A673 (cell line): Measurements from ENCODE around the gene DUSP11. TPM values are rescaled to one million over a fixed set of nuclear protein-coding genes. Genes with fewer than 3 reads are reported as not detected.

Experiments
- BruUV-seq: library from RNA; stranded (reverse); fragments of 400-500 nt; replicated peaks from 2 replicates; lab custom pipeline; 2021; lab: Mats Ljungman, UMichigan
- CTCF ChIA-PET: fragments of 300-600 bp; sonication (Branson Sonifier 250); formaldehyde crosslinking; loops from one replicate; lab custom pipeline; 2022; ENCODE audit warnings: antibody characterized with exemption; lab: Charles Lee
- POLR2A ChIA-PET: fragments of 300-600 bp; sonication (Branson Sonifier 250); formaldehyde crosslinking; loops from one replicate; lab custom pipeline; 2022; ENCODE audit warnings: antibody characterized with exemption; ENCODE audit not compliant: low non-redundant PET; lab: Charles Lee
- DNase-seq: peaks from one replicate; pipeline ENCODE4 v3.0.0-alpha.2; 2015; ENCODE audit warnings: low spot score
- H3K27ac ChIP-seq: fragments of 200-600 bp; sonication (generic); 2 replicates; pipeline ENCODE4 v1.5.1; 2016; ENCODE audit warnings: mixed run types, low read depth, mild to moderate bottlenecking, mixed read lengths, antibody characterized with exemption, low read length; ENCODE audit not compliant: poor library complexity, severe bottlenecking
- H3K27me3 ChIP-seq: fragments of 200-600 bp; sonication (generic); replicated peaks from 2 replicates; pipeline ENCODE4 v1.6.1; 2017; ENCODE audit warnings: mixed run types, low read depth, mild to moderate bottlenecking, mixed read lengths, antibody characterized with exemption, low read length; ENCODE audit not compliant: insufficient read depth, poor library complexity
- H3K36me3 ChIP-seq: fragments of 200-600 bp; sonication (generic); 2 replicates; pipeline ENCODE4 v1.6.1; 2016; ENCODE audit warnings: mixed run types, mild to moderate bottlenecking, mixed read lengths, antibody characterized with exemption, low read length; ENCODE audit not compliant: insufficient read depth, poor library complexity, severe bottlenecking
- H3K4me1 ChIP-seq: fragments of 200-600 bp; sonication (generic); 2 replicates; pipeline ENCODE4 v1.6.1; 2017; ENCODE audit warnings: mixed run types, mild to moderate bottlenecking, mixed read lengths, antibody characterized with exemption, low read length; ENCODE audit not compliant: insufficient read depth, poor library complexity, severe bottlenecking
- H3K4me3 ChIP-seq: fragments of 200-600 bp; sonication (generic); 2 replicates; pipeline ENCODE4 v1.5.1; 2016; ENCODE audit warnings: low read depth, mixed run types, mild to moderate bottlenecking, mixed read lengths, low read length; ENCODE audit not compliant: poor library complexity, severe bottlenecking
- H3K9me3 ChIP-seq: fragments of 200-600 bp; sonication (generic); 2 replicates; pipeline ENCODE4 v1.6.1; 2016; ENCODE audit warnings: mixed run types, low read depth, mild to moderate bottlenecking, mixed read lengths, antibody characterized with exemption, low read length; ENCODE audit not compliant: poor library complexity, severe bottlenecking
- EZH2 ChIP-seq: fragments of 200-600 bp; sonication (generic); IDR thresholded peaks from 2 replicates; pipeline ENCODE4 v1.6.1; 2017; ENCODE audit warnings: borderline replicate concordance, low read depth, mild to moderate bottlenecking, mixed read lengths, antibody characterized with exemption, low read length; ENCODE audit not compliant: poor library complexity, severe bottlenecking
- intact Hi-C: fragments of 100-400 bp; cut with micrococcal nuclease; formaldehyde crosslinking; loops from one replicate; pipeline ENCODE4 v1.10.0; 2022; ENCODE audit not compliant: unreplicated experiment
- total RNA-seq: library from RNA; stranded (reverse); gene quantifications from 2 replicates; pipeline ENCODE4 v1.2.3, GENCODE V29; 2021
- TF ChIP-seq, protein P1 (sequence below): fragments of 300-800, 200-600 bp; sonication (generic); conservative IDR thresholded peaks from 2 replicates; pipeline ENCODE4 v1.5.1; 2017; ENCODE audit warnings: low read depth, mild to moderate bottlenecking, antibody characterized with exemption, low read length, moderate library complexity, mixed read lengths

Gene DUSP11
- total RNA-seq, 1 experiment from 2014 or later: 19.9 TPM

- BruUV-seq: no TSS peak
- Histone ChIP-seq H3K36me3 (peaks cover 26% of the 10 kb centered on the region), H3K4me3 (peak overlapping the region; percentile 67), H3K9me3 (no peaks in the 10 kb centered on the region), H3K27ac (peak overlapping the region; percentile 93), H3K27me3 (no peaks in the 10 kb centered on the region), H3K4me1 (peaks cover 20% of the 10 kb centered on the region)
- ChIA-PET CTCF (interaction anchor here (0.6 to 1.2 kb wide), 5 partner anchors 33 to 508 kb away, joined by 3 to 9 read pairs (median 4); partner anchors contain the start of gene DUSP11), POLR2A (interaction anchor here (0.6 to 1.0 kb wide), 3 partner anchors 13 to 371 kb away, joined by 3 to 6 read pairs (median 5); partner anchors contain the start of gene TPRKB)
- TF ChIP-seq, protein P1, sequence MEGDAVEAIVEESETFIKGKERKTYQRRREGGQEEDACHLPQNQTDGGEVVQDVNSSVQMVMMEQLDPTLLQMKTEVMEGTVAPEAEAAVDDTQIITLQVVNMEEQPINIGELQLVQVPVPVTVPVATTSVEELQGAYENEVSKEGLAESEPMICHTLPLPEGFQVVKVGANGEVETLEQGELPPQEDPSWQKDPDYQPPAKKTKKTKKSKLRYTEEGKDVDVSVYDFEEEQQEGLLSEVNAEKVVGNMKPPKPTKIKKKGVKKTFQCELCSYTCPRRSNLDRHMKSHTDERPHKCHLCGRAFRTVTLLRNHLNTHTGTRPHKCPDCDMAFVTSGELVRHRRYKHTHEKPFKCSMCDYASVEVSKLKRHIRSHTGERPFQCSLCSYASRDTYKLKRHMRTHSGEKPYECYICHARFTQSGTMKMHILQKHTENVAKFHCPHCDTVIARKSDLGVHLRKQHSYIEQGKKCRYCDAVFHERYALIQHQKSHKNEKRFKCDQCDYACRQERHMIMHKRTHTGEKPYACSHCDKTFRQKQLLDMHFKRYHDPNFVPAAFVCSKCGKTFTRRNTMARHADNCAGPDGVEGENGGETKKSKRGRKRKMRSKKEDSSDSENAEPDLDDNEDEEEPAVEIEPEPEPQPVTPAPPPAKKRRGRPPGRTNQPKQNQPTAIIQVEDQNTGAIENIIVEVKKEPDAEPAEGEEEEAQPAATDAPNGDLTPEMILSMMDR: no peak
- no peak for TF ChIP-seq EZH2
- no peak for DNase-seq
- intact Hi-C loops: no loop called here
Measured at GRCh38 chr2:73828389-73828817, 48.5 kb upstream of the DUSP11 start.

- Histone ChIP-seq H3K9me3 (no peaks in the 10 kb centered on the region), H3K27me3 (no peaks in the 10 kb centered on the region), H3K4me3 (no peak overlapping the region), H3K36me3 (peaks cover 22% of the 10 kb centered on the region), H3K4me1 (peaks cover 25% of the 10 kb centered on the region), H3K27ac (no peak overlapping the region)
- TF ChIP-seq EZH2: no peak
- TF ChIP-seq, protein P1: no peak
- BruUV-seq: no TSS peak
- ChIA-PET CTCF (interaction anchor here (0.6 to 1.2 kb wide), 6 partner anchors 34 to 508 kb away, joined by 3 to 5 read pairs (median 4); partner anchors contain the start of genes DUSP11 and MOB1A), POLR2A (interaction anchor here (1.0 kb wide), 1 partner anchor 372 kb away, joined by 5 read pairs; no protein-coding TSS in a partner anchor)
- intact Hi-C loops: no loop called here
- no peak for DNase-seq
Measured at GRCh38 chr2:73827660-73828388, 47.9 kb upstream of the DUSP11 start.

- intact Hi-C loops: no loop called here
- no peaks in the 10 kb centered on the region for H3K9me3 ChIP-seq
- POLR2A ChIA-PET: no interaction called here
- no peaks in the 10 kb centered on the region for H3K27me3 ChIP-seq
- H3K36me3 ChIP-seq: peaks cover 14% of the 10 kb centered on the region
- no peak overlapping the region for H3K27ac ChIP-seq
- BruUV-seq: no TSS peak
- TF ChIP-seq, protein P1: peak; percentile 57
- TF ChIP-seq EZH2: no peak
- CTCF ChIA-PET: interaction anchor here (0.6 to 1.1 kb wide), 4 partner anchors 162 to 508 kb away, joined by 3 to 6 read pairs (median 4); partner anchors contain the start of gene MOB1A
- no peak overlapping the region for H3K4me3 ChIP-seq
- H3K4me1 ChIP-seq: peaks cover 29% of the 10 kb centered on the region
- DNase-seq: peak; percentile 58
Measured at GRCh38 chr2:73827018-73827417, 47.1 kb upstream of the DUSP11 start.
